Activated gamma-delta T cell treated with Interleukin-2 at 50 U/mL for 16 hours (primary cell): ENCODE results near the gene SDCBP2.

Experiments
- DNase-seq: peaks from one replicate; pipeline ENCODE4 v3.0.0-alpha.2; 2020

The SDCBP2 gene

DNA sequence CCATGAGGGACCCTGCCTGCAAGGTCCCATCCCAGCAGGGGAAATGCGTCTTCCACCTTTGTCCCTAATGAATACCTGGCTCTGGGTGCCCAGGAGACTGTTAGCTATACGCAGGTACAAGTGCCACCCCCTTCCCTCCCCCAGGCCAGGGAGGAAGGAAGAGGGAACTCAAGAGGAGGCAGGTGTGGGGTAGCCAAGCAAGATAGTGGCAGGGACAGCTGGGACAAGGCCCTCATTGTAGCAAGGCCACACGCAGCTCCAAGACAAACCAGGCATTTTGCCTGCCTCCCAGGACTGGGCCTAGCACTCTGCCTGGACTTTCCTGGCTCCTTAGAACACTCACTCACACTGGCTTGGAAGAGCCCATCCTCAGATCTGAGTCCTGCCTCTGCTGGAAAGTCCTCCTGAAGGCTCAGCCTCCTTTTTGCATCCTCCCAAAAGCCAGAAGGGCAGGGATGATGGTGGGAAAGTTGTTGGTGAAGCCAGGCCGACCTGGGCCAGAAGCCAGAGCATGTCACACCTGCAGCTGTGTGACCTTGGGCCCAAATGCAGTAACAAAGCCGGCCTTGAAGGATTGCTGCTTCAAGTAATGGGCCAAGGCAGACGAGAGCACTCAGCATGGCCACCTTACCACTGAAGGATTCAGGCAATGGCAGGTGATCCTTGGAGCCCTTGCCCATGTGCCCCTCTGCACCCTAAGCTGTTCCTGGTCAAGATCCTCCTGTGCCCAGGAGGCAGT is 35.1 kb downstream of the SDCBP2 start:
- DNase-seq, result no peak

DNA sequence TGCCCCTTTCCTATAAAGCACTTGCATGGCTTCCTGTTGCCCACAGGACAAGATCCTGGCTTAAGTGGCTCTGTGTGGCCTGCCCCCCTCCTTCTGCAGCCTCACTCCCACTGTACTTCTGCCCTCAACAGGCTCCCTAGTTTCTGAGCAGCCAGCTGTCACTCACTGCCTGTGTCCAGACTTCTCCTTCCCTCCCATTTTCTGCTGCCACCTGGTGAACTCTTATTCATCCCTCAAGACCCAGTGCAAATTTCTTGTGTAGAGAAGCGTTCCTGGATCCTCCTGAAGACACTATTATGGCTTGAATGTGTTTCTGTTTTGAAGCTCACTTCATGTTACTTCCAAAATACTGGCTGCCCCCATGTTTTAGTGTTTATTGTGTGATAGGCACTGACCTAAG is 36.3 kb downstream of the SDCBP2 start:
- DNase-seq, result no peak

DNA sequence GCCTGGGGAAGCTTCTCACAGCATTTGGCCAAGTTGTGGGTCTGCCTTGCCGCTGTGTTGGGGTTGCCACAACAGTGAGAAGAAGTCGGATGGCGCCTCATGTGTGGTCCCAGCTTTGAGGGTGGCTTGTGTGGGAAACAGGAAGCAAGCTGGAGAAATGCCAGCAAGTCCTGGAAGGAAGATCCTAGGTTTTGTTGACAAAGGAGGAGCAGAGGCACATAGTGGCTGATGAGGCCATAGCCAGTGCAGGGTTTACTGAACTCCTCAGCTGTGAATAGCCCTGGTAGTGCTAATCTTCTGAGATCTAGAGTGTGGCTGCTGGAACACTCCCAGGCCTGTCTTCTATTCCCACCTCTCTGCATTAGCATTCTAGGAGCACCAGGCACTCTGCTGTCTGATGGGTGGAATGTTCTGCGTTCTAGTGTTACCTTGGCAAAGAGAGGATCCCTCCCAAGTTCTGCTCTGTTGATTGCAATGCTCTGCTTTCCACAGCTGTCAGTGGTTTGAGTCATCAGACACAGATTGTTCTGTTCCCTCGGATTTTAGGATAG is 37.7 kb downstream of the SDCBP2 start:
- DNase-seq, result no peak

DNA sequence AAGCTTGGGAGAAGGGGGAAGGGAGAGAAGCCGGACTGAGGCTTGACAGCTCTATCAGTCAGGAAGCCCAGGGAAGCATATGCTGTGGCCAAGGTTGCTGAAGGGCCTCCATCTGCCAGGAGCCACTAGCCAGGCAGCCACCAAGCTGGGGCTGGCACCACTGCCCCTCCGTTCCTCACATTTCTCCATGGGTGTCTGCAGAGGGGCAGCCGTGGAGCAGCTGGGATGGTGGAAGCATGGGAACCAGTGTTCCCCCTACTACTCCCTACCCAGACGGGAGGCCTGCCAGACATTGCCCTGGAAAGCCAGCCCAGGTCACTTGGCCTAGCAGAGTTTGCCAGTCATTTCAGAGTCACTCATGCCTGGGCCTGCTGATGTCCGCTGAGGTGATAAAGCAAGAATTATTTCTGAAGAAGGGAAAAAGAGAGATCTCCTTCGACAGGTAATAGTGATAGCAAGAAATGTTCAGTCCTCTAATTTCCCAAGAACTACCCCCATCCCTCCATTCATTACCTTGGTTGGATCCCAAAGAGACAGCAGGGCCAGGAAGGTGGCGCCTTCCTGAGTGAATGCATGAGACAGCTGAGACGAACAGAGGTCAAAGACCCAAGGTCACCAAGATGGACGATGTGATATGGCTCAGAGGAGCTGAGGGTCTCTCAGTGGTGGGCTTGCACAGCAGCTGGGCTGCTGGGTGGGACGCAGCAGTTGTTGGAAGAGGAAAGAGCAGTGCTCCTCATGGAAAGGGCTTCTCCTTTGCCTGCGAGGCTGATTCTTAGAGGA is 41.0 kb downstream of the SDCBP2 start:
- DNase-seq, result no peak

- no peak for DNase-seq
Observed at GRCh38 chr20:1287306-1287705, 41.6 kb downstream of the SDCBP2 start.

DNA sequence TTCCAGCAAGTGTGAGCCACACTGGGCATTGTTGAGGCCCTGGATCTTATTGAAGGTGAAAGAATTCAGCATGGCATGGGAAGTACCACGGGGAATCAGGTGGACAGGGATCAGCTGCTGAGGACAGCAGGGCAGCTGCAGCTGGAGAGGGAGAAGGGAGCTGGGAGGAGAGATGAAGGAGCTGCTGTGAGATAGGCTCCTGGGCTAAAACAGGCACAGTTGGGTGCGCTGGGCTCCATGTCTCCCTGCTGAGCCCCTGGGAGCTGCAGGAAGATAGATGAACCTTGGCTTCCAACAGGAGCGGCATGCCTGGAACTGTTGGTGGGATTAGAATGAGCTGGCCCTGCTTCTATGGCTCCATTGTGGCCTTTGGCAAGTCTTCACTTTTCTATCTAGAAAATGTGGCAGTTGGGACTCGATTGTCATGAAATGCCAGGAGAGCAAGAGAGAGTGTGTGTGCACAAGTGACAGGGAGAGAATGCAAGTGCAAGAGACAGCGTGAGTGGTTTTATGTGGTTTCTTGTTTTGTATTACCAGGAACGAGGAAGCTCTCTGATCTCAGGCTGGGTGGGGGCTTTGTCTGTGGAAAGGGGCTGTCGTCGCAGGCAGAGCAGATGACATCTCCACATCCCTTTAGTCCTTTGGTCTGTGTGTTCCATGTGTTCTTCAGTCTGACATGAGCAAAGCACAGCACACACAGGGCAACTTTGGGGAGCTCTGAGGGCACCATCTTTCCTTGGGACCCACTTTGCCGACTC is 42.5 kb downstream of the SDCBP2 start:
- DNase-seq, result no peak

- no peak for DNase-seq
Observed at GRCh38 chr20:1283522-1284510, 45.1 kb downstream of the SDCBP2 start.

DNA sequence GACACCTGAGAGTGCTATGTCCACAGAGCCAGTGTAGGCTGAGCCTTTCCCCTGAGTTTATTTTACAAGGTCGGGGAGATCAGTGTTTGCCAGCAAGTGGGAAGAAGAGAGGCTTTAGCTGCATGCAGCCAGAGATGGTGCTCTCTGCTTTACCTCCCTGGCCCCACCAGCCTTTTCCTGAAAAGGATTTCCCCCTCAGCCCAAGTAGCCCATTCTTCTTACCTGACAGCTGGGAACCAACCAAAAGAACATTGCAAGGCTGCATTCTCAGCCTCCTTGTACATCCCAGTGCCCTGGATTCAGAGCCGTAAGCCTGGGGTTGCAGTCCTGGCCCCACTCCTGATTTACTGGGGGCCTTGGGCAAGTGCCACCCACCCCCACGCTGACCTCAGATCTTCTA is 46.0 kb downstream of the SDCBP2 start:
- no peak for DNase-seq

GRCh38 chr20:1281279-1282057 is 47.5 kb downstream of the SDCBP2 start:
- no peak for DNase-seq

DNA sequence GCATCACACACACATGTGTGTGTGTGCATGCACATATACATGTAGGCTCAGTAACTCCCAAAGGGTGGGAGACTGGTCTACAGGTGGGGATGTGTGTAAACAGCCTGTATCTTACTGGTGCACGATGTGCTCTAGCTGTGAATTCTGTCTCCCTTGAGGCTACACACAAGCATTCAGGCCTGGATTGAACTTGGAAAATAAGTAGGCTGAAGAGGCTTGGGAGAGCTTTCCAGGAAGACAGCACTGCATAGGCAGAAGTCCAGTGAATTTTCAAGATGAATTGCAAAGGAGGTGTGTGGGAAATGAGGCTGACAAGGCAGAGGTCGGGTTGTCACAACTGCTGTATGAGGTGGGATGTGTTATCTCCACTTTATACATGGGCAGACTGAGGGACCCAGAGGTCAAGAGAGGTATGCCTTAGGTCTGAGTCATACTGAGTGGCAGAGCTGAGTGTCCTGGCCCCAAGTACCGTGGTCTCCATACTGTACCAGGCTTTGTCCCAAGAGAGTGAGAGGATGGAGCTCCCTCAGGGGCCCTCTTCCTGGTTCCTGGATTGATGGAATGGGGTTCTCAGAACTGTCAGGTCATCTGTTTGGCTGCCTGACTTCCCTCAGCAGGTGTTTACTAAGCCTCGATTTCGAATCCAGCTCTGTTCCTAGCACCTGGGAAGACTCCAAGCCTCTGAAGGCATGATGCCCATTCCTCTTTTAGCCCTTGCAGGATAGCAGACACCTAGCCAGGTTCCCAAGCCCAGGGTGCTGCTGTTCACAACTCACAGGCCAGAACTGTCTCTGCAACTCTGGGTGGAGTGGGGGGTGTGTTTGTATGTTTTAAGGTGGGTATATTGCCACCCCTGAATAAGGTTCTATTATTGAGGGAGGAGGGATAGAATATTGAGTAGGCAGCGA is 48.5 kb downstream of the SDCBP2 start:
- DNase-seq, result no peak

GRCh38 chr20:1278993-1279392 is 49.9 kb downstream of the SDCBP2 start:
- no peak for DNase-seq

- DNase-seq, result no peak
Observed at GRCh38 chr20:1277529-1278322, 51.2 kb downstream of the SDCBP2 start.

DNA sequence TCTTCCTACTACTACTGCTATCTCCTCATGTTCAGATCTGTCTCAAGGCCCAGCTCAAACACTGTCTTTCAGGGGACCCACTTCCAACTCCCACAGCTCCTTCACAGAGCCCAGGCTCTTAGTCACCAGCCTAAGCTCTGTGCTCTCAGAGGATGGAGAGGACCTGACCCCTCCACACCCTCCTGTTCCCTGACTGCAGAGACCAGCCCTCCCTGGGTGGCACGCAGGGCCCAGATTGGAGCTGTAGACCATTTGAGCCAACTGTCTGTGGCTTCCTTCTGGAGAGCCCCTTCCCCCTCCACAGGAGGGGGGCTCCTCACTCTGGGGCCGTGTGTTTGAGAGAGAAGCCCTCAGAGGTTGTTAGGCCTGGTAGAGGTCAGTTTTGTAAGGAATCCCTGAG is 53.0 kb downstream of the SDCBP2 start:
- no peak for DNase-seq

GRCh38 chr20:1274485-1275311 is 54.2 kb downstream of the SDCBP2 start:
- no peak for DNase-seq

DNA sequence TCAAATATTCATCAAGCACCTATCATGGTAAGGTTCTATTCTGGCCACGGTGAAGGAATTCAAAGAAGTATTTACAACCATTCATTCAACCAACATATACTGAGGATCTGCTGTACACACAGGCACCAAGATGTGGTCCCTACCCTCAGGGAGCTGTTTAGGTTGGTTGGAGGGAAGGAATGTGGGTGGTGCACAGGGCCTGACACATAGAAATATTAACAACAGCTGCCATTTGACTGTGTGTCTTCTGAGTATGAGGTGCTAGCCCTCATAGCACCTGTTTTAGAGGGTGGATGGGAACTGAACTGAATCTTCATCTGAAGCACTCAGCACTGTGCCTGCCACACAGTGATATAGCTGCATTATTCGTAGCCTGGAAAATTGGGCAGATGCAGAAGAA is 55.6 kb downstream of the SDCBP2 start:
- DNase-seq, result no peak

- DNase-seq, result no peak
Observed at GRCh38 chr20:1272368-1273100, 56.4 kb downstream of the SDCBP2 start.

GRCh38 chr20:1269850-1270249 is 59.1 kb downstream of the SDCBP2 start:
- no peak for DNase-seq

DNA sequence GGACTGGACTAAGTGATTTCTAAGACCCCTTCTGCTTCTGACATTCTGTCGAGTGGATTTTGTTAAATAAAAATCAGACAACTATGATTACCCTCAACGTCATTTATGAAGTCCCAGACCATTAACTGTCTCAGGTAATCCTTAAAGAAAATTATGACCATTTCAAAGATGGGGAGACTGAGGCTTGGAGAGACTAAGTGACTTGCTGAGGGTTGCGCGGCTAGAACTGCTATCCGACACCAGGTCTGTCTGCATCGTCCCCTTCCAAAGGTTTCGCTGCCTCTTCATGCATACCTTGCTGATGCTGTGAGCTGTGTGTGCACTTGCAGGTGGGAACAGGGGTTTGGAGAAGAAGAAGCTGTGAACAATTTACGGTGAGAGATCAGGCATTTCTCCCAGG is 59.7 kb downstream of the SDCBP2 start:
- DNase-seq, result no peak
